Ovary (tissue), 9 donors: Measurements from ENCODE around the gene GRB2. TPM values are rescaled to one million over a fixed set of nuclear protein-coding genes. Genes with fewer than 3 reads are reported as not detected.

Experiments used
- DNase-seq, 5 donors: peaks; one replicate each; pipeline ENCODE4 v3.0.0-alpha.2; 2019 to 2020
- H3K27ac ChIP-seq, 2 donors: fragments of 200-600 bp; one replicate each; pipeline versions ENCODE4 v1.5.1 to v1.8.0; 2019 to 2022
- H3K27me3 ChIP-seq: fragments of 200-600 bp; one replicate; pipeline ENCODE4 v1.8.0; 2022
- H3K36me3 ChIP-seq: fragments of 200-600 bp; sonication (generic); one replicate; pipeline ENCODE4 v1.5.1; 2019
- H3K4me1 ChIP-seq: one replicate; pipeline ENCODE4 v1.8.1; 2013; ENCODE audit warnings: mild to moderate bottlenecking, moderate library complexity; ENCODE audit not compliant: insufficient read depth
- H3K4me3 ChIP-seq: fragments of 200-600 bp; sonication (generic); one replicate; pipeline ENCODE4 v1.5.1; 2017
- H3K9me3 ChIP-seq, 2 donors: fragments of 200-600 bp in 1 of 2; sonication (generic) in 1 of 2; one replicate each; pipeline versions ENCODE4 v1.5.1 to v1.8.1; 2013 to 2019; ENCODE audit warnings: mild to moderate bottlenecking in 1 of 2, moderate library complexity in 1 of 2
- CTCF ChIP-seq, 3 donors: fragments of 450-650 bp in 2 of 3; fragments of 200-600 bp in 1 of 3; IDR thresholded peaks; one replicate each; pipeline versions ENCODE4 v1.5.1 to v1.8.0; 2016 to 2022; ENCODE audit warnings: antibody characterized with exemption in 3 of 3, mild to moderate bottlenecking in 1 of 3
- EP300 ChIP-seq: sonication (generic); formaldehyde crosslinking; IDR thresholded peaks from one replicate; pipeline ENCODE4 v1.6.1; 2017; ENCODE audit warnings: antibody characterized with exemption
- POLR2A ChIP-seq: fragments of 450-650 bp; IDR thresholded peaks from one replicate; pipeline ENCODE4 v1.6.1; 2017; ENCODE audit warnings: antibody characterized with exemption, mild to moderate bottlenecking, moderate library complexity
- WGBS, 3 donors: extraction: QIAGEN DNeasy Blood & Tissue Kit in 1 of 3; methylation state at CpG; one replicate each; pipeline versions ENCODE4 v1.1.5 to v1.1.7; 2013 to 2017; 5-methylcytosine and 5-hydroxymethylcytosine counted together
- intact Hi-C, 4 donors: fragments of 100-400 bp; cut with DNase I; formaldehyde crosslinking; loops; one replicate each; pipeline versions ENCODE4 v1.11.0 to v1.15.1; 2022 to 2023
- polyA plus RNA-seq, 2 donors: library from polyadenylated mRNA; stranded (reverse); fragments of 200-250 nt in 1 of 2; fragments of 350-450 nt in 1 of 2; fragmentation: Illumina TruSeq in 1 of 2; extraction: RNeasy Lipid Tissue Mini Kit (QIAGEN cat#74804) in 1 of 2; gene quantifications; one replicate each; pipeline ENCODE4 v1.2.3, GENCODE V29; 2013 to 2014
- total RNA-seq, 7 donors: library from RNA; depleted of rRNA in 2 of 7; stranded (reverse); fragments of >200 nt in 2 of 7; fragmentation: NEBNext Ultra II Directional in 3 of 7; extraction: Animal tissue kit (Norgen Biotek cat#: 25700) in 3 of 7; gene quantifications; one replicate each; pipeline versions ENCODE4 v1.1.0 to v1.2.4, GENCODE V29; 2016 to 2023
- donor health status: DM: no; HTN: no; CAD: no; lungs with moderate emphysema.
- donor health status: DM: no; HTN: no; CAD: no.
- donor health status: Bipolar disorder and iron deficiency.
- donor health status: DM: yes; HTN: yes; CAD: no.
- donor health status: DM: no; HTN: no; CAD: no.
- donor health status: DM: yes; HTN: yes; CAD: no.

The GRB2 gene
- total and polyA plus RNA-seq, 9 donors = 41.5 to 88.2 (median 62.6) TPM

GRCh38 chr17:75353176-75353575 lies 52.3 kb downstream of the GRB2 start:
- no peak overlapping the region for H3K27ac ChIP-seq
- H3K9me3 ChIP-seq = no peaks in the 10 kb centered on the region
- 93 to 96% (median 95%) methylated on average over 7 to 8 of the region's 8 CpGs for WGBS, 3 donors
- H3K4me1 ChIP-seq = peaks cover 3% of the 10 kb centered on the region
- no peak for TF ChIP-seq EP300
- TF ChIP-seq CTCF (IDR thresholded peaks at IDR 0.05) = no peak
- TF ChIP-seq POLR2A = no peak
- H3K36me3 ChIP-seq = no peaks in the 10 kb centered on the region
- no peak for DNase-seq
- no peaks in the 10 kb centered on the region for H3K27me3 ChIP-seq
- intact Hi-C loops = no loop called here
- H3K4me3 ChIP-seq = no peak overlapping the region

DNA sequence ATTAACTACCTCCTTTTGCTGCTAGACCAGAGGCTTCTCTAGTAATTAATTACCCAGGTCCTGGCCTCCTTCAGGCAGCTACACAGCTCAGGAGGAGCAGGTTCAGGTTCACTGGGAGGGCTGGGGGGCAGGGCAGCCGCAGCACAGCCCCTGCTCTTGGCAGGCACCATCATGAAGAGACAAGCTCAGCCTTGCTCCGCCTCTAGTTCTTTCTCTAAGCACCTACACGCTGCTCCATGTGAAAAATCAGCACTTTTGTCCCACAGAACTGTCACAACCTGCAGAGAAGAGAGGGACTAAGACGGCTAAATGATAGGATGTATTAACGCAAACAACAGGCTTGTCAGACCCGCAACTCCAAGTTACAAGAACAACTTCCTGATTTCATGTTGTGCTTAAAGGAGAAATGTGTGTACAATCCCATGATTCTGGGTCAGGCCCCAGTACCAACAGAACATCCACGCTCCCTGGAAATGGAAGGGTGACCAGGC lies 53.4 kb downstream of the GRB2 start:
- 51 to 58% (median 56%) methylated on average over 7 of the region's 7 CpGs for WGBS, 3 donors
- H3K4me1 ChIP-seq = peaks cover 3% of the 10 kb centered on the region
- intact Hi-C loops = no loop called here
- no peaks in the 10 kb centered on the region for H3K27me3 ChIP-seq
- TF ChIP-seq POLR2A (no peak), CTCF (IDR thresholded peaks at IDR 0.05) (no peak), EP300 (no peak)
- no peak overlapping the region for H3K4me3 ChIP-seq
- H3K27ac ChIP-seq = no peak overlapping the region
- no peaks in the 10 kb centered on the region for H3K9me3 ChIP-seq
- no peaks in the 10 kb centered on the region for H3K36me3 ChIP-seq
- DNase-seq = no peak

DNA sequence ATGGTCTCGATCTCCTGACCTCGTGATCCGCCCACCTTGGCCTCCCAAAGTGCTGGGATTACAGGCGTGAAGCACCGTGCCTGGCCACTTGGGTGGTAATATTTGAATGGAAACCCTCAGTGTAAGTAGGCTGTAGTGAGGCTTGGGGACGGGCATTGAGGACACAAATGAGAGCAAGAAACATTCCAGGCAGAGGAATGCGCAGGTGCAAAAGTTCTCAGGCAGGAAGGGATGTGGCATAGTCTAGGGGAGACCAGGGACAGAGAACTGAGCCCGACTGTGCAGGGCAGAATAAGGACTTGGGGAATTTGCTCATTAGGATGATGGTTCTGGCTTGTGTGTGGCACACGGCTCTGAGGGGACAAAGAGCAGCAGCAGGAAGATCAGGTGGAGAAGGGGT lies 54.8 kb downstream of the GRB2 start:
- no peaks in the 10 kb centered on the region for H3K9me3 ChIP-seq
- no peaks in the 10 kb centered on the region for H3K36me3 ChIP-seq
- TF ChIP-seq CTCF (IDR thresholded peaks at IDR 0.05) = no peak
- TF ChIP-seq EP300 = no peak
- no peak for TF ChIP-seq POLR2A
- H3K27ac ChIP-seq = no peak overlapping the region
- intact Hi-C loops = no loop called here
- H3K27me3 ChIP-seq = no peaks in the 10 kb centered on the region
- no peak overlapping the region for H3K4me3 ChIP-seq
- H3K4me1 ChIP-seq = peaks cover 3% of the 10 kb centered on the region
- WGBS, 3 donors = 90 to 91% (median 90%) methylated on average over 9 of the region's 9 CpGs
- DNase-seq = no peak

DNA sequence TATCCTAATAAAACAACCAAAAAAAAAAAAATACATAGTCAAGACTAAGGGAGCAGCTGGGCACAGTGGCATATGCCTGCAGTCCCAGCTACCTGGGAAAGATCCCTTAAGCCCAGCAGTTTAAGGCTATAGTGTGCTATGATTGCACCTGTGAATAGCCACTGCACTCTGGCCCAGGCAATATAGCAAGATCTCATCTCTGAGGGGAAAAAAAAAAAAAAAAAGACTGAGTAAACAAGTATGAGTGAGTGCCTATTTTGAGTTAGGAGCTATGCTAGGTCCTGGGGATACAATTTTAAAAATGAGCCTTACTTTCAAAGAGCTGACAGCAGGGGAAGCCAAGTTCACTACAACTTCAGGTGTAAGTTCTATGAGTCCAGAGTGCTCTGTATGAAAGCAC lies 55.4 kb downstream of the GRB2 start:
- intact Hi-C loops = no loop called here
- no peak overlapping the region for H3K27ac ChIP-seq
- no peaks in the 10 kb centered on the region for H3K36me3 ChIP-seq
- H3K9me3 ChIP-seq = no peaks in the 10 kb centered on the region
- TF ChIP-seq EP300 (no peak), CTCF (IDR thresholded peaks at IDR 0.05) (no peak), POLR2A (no peak)
- no peaks in the 10 kb centered on the region for H3K27me3 ChIP-seq
- no peak overlapping the region for H3K4me3 ChIP-seq
- H3K4me1 ChIP-seq = peaks cover 3% of the 10 kb centered on the region
- no peak for DNase-seq
